NCI-H446 treated with DMSO at 0.1 percent for 48 hours (cell line): ENCODE results near the gene PKP2.

Experiments
- DNase-seq: peaks from one replicate; lab custom pipeline; 2025; lab: John Stamatoyannopoulos, UW

The PKP2 gene

DNA sequence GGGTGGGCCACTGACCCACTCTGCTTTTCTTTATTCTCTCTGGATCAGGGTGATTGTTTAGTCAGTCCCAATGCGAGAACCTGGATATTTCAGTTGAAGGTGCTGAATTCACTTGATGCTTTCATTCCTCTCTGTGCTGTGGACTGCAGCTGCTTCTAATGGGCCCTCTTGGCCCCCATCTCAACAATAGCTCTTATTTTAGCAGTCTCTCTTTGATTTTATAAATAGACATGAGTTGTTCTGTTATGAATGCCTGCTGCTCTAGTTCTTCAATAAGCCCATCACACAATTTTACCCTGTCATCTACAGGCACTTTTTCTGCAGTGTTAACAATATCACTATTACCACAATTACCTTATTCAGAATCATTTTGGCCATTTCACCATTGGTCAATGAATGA is 86.7 kb downstream of the PKP2 start:
- no peak for DNase-seq

DNA sequence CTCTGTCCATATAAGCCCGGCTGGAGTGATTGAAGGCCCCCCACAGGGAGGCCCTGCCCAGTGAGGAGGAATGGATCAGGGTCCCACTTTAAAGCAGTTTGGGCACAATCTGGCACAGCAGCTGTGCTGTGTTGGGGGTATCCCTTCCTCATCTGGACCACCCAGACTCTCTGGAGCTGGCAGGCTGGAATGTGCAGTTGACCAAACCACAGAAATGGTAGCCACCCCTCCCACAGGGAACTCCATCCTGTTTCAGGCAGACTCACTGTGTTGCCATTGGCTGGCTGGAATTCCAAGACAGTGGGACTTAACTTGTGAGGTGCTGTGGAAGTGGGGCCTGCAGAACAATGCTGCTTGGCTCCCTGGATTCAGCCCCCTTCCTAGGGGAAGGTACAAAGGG is 87.4 kb downstream of the PKP2 start:
- DNase-seq = no peak

DNA sequence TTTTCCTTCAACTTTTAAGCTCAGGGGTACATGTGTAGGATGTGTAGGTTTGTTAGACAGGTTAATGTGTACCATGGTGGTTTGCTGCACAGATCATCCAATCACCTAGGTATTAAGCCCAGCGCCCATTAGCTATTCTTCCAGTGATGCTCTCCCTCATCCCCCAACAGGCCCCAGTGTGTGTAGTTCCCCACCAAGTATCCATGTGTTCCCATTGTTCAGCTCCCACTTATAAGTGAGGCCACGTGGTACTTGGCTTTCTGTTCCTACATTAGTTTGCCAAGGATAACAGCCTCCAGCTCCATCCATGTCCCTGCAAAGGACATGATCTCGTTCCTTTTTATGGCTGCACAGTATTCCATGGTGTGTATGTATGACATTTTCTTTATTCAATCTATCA is 92.3 kb downstream of the PKP2 start:
- DNase-seq = no peak

DNA sequence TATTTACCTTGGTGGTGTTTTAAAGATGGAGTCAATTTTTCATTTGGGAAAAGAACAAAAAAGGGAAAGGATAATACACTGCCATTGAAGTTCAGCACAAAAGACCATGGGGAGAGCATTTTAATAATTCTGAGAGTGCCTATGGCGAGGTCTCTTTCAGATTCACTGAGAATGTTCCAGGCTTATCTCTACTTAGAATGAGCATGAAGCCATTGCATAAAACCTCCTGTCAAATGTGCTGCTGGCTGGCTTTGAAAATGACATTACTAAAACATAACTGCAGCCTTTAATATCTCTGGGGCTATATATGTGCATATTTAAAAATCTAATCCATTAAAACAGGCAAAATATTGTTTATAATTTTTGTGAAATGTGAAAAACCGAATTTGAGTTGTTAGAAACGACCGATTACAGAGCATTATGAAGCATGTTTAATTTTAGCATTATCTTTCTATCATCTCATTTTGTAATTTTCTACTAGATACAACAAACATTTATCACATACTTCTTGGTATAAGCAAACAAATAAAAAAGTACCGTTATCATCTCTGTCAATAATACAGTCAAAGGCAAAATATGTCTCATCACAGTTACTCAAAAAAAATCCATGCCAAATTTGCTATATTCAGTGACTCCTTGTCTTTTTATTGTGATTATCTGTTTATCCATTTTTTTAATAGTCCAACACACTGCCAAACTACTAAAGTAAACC is 95.2 kb downstream of the PKP2 start:
- no peak for DNase-seq

DNA sequence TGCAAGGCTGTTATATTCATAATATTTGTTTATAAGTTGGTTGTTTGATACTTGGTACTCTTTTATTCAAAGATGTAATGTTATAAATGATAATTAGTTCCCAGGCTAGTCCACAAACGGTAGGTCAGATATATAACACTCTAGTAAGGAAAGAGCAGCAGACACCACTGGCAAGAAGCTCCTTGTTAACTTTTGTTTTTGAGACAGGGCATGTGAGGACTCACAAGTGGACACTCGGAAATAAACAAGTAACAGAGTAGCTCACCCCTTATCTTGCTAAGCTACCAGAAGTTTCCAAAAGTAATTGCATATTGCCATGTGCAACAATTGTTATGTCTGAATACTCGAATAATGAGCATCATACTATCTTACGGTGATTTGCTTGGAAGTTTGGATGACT is 102.3 kb downstream of the PKP2 start:
- DNase-seq = no peak

DNA sequence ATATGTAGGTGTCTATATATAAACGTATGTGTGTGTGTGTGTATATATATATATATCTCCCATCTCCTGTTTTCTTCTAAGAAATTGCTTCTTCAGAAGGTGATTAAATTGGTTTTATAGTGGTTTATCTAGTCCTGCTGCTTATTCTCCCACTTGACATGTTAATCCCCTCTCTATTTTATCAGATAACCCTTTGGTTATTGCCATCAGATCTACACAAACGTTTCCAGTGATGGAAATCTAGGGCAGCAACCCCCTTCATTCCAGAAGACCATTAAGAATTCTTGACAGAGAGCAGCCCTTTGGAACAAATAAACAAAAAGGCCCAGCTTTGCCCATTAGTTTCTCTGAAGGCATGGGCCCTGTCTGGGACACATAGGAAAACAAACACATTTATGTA is 106.7 kb downstream of the PKP2 start:
- no peak for DNase-seq

DNA sequence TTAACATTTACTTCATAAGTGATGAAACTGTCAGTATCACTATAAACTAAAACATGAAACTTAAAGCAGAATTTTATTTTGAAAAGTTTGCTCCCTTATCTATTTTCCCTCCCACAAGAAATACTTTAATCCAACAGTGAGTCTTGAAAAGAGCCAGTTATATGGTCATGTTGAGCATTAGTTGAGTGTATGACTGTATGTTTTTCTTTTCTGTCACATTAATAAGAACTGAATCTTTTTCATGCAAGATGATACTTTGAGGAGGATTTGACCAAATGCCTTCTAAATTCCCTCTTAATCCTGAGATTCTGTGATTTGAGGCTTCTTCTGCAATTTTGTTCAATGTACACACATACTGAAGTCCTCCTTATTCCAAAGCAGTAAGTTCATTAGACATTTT is 107.1 kb downstream of the PKP2 start:
- DNase-seq = no peak

DNA sequence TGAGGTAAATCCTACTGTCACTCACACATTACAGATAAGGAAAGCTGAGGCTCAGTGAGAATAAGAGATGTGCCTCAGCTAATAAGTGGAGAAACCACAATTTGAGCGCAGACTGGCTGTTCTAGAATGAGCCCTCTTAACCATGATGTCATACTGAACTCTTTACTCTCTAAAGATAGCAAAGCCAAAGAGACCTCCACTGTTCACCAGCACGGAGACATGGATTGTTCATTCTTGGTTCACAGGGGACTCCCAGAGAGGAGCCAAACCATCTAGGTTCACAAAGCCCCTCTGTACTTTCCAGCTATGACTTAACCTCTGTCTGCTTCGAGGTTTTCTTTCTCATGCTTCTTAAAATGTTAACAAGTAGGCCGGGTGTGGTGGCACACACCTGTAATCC is 108.2 kb downstream of the PKP2 start:
- no peak for DNase-seq

DNA sequence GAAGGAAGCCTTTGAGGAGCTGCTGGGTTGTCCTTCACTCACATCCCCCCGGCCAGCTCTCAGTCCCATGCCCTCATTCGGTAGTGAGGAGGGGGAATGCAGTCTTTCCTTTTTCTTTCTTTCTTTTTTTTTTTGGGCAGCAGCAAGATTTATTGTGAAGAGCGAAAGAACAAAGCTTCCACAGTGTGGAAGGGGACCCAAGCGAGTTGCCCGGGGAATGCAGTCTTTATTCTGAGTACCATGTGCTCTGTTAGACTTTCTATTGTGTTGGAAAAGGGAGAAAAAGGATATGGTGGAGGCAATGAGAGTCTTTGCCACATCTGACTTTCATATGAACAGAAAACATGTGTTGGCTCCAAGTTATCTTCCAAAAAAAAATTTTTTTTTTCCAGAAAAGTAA is 111.0 kb downstream of the PKP2 start:
- no peak for DNase-seq

DNA sequence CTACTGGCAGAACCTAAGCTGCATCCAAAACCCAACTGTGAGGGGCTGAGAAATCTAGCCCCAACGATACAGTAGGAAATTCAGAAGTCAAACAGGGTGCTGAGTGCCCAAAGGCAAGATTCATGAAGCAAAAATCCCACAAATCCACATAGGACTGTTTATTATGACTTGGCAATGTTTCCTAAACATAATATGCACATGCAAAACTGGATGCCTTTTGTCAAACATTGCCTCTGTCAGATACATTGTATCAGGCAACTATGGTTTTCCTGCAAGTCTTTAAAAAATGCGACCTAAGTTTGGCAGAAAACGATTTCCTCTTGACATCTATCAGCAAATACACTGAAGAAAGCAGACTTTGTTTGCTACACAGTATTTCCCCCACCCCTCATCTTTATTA is 113.5 kb downstream of the PKP2 start:
- DNase-seq = no peak

DNA sequence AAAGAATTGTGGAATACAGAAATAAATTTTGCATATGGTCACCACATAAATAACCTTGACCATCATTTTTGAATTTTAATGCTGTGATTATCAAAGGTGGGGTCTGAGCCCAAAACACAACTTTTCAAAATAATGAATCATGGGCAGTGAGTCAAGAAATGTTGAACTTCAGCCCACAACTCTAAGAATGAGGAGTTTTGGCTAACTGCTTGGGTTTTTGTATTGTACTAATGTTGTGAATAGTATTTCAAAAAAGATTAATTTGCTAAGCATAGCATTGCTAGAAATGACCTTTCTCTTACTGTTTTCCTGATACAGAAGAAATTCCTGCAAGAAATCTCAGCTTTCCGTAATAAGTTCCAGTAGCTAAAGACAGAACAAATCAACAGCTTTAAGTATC is 116.5 kb downstream of the PKP2 start:
- DNase-seq = no peak

DNA sequence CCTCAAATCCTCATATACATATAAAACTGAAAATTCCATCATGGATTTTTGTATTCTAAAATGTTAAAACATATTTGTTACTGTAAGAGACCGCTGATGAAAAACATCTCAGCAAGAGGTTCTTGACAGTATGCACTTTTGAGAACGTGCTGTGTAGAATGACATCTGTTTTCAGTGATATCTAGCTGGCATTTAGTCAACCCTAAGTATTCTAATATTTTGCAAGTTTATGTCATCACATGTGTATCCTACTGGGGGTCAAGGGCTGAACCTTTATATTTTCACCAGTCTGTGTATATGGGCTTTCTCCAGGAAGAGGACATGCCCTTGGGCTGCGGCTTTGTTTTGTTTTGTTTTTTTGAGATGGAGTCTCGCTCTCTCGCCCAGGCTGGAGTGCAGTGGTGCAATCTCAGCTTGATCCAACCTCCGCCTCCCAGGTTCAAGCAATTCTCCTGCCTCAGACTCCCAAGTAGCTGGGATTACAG is 118.8 kb downstream of the PKP2 start:
- DNase-seq = no peak

DNA sequence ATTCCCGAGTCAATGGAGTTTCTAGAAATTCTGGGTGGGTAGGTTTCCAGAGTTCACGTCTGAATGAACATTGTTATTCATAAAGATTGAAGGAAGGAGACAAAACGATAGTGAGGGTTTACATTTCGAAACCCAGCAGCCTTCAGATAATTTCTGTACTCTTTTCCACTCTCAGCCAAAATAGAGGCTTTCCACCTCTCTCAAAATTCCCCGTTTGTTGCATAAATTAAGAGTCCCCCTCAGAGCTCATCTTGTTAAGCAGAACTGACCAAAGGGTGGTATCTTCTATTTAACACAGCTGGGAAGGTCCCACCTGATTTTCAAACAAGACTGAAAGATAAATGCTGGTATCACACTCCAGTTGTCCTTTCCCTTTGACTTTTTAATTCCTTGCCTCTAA is 119.4 kb downstream of the PKP2 start:
- no peak for DNase-seq

DNA sequence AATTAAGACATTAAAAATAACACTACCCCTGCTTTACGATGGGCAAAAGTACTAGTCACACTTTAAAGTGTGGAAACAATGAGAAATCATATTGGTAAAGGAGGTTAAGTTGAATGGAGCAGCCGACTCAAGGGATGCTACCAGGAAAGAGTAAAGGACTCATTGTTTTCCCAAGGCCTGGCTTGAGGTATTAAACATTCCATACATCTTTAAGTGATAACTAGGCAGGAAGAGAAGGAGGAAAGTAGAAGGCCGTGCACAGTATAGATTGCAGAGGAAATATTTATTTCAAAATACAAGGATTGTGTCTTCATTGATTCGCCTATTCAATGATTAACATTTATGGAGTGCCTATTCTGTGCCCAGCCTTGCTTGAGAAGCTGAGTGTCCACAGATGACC is 120.3 kb downstream of the PKP2 start:
- no peak for DNase-seq

DNA sequence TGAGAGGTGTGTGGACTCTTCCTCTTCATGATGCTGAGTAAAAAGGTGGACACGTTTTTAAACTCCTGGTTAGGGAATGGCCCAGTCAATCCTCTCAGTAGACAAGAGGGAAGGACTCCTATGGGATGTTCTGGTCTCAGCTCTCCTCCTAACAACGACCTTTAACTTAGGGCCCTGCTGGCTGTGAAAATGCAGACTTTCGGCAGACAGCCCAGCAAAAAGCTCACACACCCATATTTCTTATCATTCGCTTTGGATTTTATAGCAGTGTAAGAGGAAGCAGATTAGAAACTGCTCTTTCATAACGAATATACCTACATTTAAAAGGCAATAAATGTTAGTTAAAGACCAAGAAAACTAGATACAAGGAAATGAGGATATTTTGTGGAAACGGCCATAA is 122.9 kb downstream of the PKP2 start:
- DNase-seq = no peak

DNA sequence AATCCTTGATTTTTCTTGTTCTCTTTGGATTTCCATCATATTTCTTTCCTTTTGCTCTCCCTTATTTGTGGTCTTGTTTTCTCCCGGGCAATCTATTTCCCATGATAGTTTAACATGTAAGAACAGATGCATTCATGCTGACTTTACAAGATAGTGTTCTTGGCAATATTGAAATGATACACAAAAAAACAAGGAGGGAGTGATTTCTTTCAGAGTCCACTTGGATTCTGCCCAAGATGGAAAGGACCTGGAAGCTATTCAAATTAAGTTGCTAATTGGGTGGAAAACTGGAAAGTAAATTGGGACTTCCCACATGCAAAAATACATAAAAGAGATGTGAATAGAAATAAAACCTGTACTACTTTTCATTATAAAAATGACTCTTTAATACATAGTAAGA is 126.4 kb downstream of the PKP2 start:
- peak; percentile 23 for DNase-seq

DNA sequence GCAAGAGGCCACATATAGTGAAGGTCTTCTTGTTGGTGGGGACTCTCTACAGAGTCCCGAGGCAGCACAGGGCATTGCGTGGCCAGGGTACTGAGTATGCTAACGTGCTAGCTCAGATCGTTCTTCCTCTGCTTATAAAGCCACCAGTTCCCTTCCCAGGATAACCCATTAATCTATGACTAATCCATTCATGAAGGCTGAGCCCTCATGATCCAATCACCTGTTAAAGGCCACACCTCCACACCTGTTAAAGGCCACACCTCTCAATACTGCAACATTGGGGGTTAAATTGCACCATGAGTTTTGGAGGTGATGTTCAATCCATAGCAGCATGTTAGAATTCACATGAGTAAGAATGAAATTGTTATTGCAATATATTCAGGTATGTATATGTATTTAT is 128.1 kb downstream of the PKP2 start:
- DNase-seq = no peak

DNA sequence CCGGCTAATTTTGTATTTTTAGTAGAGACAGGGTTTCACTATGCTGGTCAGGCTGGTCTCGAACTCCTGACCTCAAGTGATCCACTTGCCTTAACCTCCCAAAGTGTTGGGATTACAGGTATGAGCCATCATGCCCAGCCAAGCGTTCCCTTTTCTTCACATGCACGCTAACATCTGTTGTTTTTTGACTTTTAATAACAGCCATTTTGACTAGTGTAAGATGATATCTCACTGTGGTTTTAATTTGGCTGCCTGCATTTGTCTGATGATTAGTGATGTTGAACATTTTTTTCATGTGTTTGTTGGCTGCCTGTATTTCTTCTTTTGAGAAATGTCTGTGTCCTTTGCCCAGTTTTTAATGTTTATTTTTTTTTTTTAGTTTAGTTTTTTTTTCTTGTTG is 130.7 kb downstream of the PKP2 start:
- peak; percentile 39 for DNase-seq

DNA sequence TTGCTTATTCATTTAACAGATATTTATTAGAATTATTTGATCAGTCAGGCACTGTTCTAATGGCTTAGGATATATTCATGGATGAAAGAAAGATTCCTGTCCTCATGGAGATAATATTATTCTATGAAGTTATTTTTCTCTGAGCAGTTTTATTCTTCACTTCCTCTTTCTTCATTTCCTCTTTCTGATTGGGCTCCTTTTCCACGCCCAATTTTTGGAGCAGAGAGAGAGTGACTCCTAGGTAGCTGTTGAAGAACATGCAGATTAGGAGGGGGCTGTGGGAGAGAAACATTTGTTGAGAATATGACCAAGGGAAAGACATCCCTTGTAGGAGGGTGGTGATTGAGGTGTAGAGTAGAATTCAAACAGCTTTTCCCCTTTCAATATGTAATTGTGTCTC is 134.9 kb downstream of the PKP2 start:
- DNase-seq = no peak

DNA sequence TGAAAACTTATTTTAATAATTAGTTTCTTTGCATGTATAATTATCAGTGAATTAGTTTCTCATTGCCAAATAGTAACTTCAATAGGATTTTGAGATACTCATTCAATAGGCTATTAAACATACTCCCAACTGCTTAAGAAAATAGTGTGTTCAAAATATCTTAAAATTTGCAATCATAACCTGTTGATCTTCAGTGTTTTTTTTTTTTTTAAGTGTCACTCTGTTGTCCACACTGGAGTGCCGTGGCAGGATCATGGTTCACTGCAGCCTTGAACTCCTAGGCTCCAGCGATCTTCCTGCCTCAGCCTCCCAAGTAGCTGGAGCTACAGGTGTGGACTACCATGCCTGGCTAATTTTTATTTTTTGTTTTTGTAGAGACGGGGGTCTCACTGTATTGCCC is 139.4 kb downstream of the PKP2 start:
- no peak for DNase-seq

DNA sequence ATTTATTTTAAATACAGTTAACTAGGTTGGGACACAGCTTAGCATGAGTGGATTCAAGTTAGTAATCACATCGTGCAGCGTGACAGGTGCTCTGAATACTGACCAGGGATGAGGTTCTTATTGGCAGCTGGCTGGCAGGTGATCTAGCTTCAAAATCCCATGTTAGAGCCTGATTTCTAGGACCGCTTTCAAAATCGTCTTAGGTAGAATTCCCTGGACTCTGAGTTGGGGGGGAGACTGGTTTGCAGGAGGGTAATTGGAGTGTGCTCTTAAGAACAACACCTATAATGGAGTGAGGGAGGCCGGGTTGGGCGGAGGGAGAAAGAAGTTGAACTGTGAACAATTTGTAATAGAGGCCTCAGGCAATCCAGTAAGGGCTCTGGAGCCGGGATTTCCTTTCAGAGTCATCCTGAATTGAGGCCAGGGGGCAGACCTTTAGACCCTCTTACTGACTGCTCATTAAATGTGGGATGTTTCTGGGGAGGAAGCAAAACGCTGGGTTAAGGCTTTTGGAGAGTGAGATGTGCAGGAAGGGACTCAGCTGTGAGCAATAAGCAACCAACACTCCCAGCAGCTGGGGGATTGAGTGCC is 140.0 kb downstream of the PKP2 start:
- DNase-seq = no peak

DNA sequence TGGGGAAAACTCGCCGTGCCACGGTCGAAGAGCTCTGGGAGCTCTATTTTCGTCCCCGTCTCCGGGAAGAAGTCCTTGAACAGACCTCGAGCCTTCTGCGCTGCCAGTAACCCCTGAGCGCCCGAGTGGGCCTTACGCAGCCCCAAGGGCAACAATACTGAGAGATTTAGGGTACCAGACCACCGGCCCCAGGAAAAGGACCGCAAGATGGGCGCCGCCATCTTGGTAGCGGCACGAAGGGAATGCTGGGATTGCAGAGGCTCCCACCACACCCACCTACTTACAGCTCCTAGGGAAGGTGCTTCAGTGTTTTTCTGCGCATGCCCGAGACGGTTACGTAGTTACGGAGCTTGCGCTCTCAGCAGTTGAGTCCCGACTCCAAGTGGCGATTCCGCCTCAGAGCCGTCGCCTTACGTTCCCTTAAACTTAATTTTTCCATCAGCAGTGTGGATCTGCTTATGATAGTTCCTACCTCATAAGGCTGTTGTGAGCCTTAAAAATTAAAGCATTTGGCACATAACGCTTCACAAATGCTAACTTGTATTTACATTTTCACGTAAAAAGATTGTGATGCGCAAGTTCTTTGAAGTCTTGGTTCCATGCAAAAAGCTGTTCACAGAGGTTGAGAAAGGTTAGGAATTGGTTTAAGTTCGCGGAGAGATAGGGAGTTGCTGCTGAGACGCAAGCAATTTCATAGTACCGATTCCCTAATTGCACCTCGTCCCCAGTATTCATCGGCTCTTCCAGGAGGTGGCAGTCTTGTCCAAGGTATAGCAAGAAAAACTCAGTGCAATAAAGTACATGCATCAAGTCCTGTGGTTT is 140.7 kb downstream of the PKP2 start, which contains the start of gene YARS2:
Gene YARS2, minus strand, starts transcription at position 244 of the 822 bp plus-strand sequence. Its CDS starts 23 bp downstream, at position 221.
- peak; percentile 95 for DNase-seq

DNA sequence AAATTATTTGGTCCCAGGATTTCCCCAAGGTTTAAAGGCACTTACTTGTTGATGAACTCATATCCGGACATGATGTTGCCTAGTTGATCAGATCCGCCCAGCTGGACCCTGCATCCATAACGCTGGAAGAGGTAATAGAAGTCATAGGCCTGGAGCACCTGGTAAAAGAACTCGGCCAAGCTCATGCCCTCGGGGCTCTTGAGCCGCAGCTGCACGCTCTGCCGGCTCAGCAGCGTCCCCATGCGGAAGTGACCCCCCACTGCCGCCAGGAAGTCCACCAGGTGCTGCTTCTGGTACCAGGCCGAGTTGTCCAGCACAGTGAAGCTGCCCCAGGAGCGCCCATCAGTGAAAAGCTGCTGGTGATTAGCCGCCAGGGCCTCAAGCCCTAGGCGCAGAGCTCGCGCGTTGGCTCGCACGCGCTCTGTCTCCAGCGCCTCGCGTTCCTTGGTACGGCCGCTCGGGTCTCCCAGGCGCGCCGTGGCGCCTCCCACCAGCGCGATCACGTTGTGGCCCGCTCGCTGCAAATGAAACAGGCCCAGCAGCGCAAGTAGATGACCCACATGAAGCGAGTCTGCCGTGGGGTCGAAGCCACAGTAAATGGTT is 141.4 kb downstream of the PKP2 start:
- peak; percentile 14 for DNase-seq
